CD4-positive, alpha-beta T cell treated with Interferon gamma for 1 hour (primary cell): ENCODE results near the gene SART1.
"Not testable (repeated sequence)": the region's sequence is repeated elsewhere in the genome, so short reads cannot be mapped to it uniquely, and the experiment has no call there.

Source experiments
- DNase-seq: peaks from one replicate; pipeline ENCODE4 v3.0.0-alpha.2; 2020

Gene SART1

DNA sequence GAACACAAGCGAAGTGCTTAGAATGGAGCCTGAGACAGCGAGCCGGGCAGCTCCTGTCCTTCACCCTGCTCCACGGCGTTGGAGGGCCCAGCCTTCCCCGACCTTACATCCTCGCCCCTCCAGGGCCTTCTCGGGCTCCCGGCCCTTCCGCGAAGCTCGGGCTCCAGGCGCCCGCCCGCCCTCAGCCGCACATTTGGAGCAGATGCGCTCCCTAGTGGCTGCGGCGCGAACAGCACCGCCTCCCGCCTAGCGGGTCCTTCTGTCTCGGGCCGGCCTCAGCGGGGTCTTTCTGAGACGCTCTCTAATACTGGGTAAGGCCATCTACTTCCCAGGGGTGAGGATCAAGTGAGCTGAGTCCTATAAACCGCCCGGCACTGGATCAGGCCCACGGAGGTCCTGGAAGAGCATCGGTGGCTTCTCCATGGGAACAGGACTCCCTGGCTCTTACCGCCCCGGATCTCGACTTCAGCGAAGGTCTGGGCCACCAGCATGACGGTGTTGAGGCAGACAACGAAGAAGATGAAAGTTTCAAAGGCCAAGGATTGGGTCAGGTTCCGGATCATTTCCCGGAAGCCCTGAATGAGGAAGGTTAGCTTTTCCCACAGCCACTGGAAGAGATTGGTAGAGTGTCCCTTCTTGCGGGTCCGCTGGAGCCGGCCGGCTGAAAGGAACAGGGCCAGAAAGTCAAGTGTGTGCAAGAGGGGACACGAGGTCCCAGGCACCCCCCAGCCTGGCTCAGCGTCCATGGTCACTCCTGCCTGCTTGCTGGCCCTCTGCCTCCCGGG lies 61.1 kb downstream of the SART1 start:
- DNase-seq: peak; percentile 67

DNA sequence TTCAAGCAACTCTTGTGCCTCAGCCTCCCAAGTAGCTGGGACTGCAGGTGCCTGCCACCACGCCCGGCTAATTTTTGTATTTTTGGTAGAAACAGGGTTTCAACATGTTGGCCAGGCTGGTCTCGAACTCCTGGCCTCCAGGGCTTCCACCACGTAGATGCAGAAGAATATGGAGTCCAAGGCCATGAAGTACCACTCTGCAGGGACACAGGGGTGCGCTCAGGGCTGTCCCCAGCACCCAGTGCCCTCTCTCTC lies 61.6 kb downstream of the SART1 start:
- DNase-seq: not testable (repeated sequence)

DNA sequence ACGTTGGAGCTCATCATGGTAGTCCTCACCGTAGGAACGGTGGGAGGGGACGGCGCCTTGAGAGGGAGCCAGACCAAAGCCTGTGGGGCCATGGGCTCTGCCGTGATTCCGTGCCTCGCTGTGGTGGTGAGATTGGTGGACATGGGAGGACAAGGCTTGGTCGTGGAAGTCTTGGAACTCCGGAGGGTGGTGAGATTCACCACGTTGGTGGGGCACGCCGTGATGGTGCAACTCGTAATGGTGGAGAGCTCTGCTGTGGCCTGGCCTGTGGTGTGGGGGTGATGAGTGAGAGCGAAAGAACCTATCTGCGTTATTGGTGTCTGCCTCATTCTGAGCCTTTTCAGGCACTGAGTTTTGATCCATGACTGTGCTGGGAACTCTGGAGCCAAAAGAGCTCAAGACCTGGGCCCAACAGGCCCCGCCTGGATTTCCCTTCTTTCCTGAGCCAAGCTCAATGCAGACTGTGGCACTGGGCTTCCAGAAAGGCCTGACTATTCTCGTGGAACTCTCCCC lies 64.5 kb downstream of the SART1 start, which contains the start of gene CATSPER1:
Gene CATSPER1, minus strand, starts transcription at position 463 of the 513 bp plus-strand sequence. Its CDS starts 100 bp downstream, at position 363.
- DNase-seq: no peak
